Stimulated activated CD8-positive, alpha-beta memory T cell treated with anti-CD3 and anti-CD28 coated beads, Interleukin-4, amount 100 ng/mL, for 4 hours (primary cell): ENCODE data around the gene KANK3.
"Not testable (repeated sequence)": the region's sequence is repeated elsewhere in the genome, so short reads cannot be mapped to it uniquely, and the experiment has no call there.

Source experiments
- DNase-seq, 2 donors: peaks; one replicate each; pipeline ENCODE4 v3.0.0-alpha.2; 2020; ENCODE audit warnings: low read depth in 2 of 2, low spot score in 1 of 2

The KANK3 gene

GRCh38 chr19:8371011-8371804 lies 28.1 kb upstream of the KANK3 start:
- no peak for DNase-seq

- no peak for DNase-seq
Measured at GRCh38 chr19:8370176-8371010, 27.3 kb upstream of the KANK3 start.

GRCh38 chr19:8367327-8368001 lies 24.4 kb upstream of the KANK3 start:
- DNase-seq: no peak

GRCh38 chr19:8366961-8367326 lies 23.9 kb upstream of the KANK3 start:
- no peak for DNase-seq

GRCh38 chr19:8366121-8366581 lies 23.1 kb upstream of the KANK3 start:
- DNase-seq: no peak

- peak; percentile 16 to 60 for DNase-seq
Measured at GRCh38 chr19:8363803-8364771, 21.0 kb upstream of the KANK3 start, which contains the start of gene ANGPTL4. TSS of gene ANGPTL4 (plus strand) at chr19:8364155. CDS start at chr19:8364322, 167 bp downstream.

GRCh38 chr19:8361921-8362793 lies 19.1 kb upstream of the KANK3 start:
- no peak for DNase-seq

- no peak for DNase-seq
Measured at GRCh38 chr19:8360196-8360595, 17.1 kb upstream of the KANK3 start.

- no peak for DNase-seq
Measured at GRCh38 chr19:8358948-8359347, 15.9 kb upstream of the KANK3 start.

- DNase-seq: no peak
Measured at GRCh38 chr19:8357007-8357521, 14.0 kb upstream of the KANK3 start.

GRCh38 chr19:8355631-8356402 lies 12.8 kb upstream of the KANK3 start:
- no peak for DNase-seq

GRCh38 chr19:8352845-8353244 lies 9.8 kb upstream of the KANK3 start:
- DNase-seq: not testable (repeated sequence)

GRCh38 chr19:8352134-8352827 lies 9.2 kb upstream of the KANK3 start:
- DNase-seq: no peak

GRCh38 chr19:8349629-8350372 lies 6.7 kb upstream of the KANK3 start:
- not testable (repeated sequence) for DNase-seq

- no peak for DNase-seq
Measured at GRCh38 chr19:8343483-8343844, 402 bp upstream of the KANK3 start.

- no peak for DNase-seq
Measured at GRCh38 chr19:8342316-8342683, 762 bp downstream of the KANK3 start.

GRCh38 chr19:8341504-8341903 lies 1.6 kb downstream of the KANK3 start:
- DNase-seq: not testable (repeated sequence)
